HL-60 (cell line): Measurements from ENCODE around the gene SRPRA.

Source experiments
- DNase-seq, 2 experiments: peaks; one replicate each; pipeline ENCODE4 v3.0.0-alpha.2; 2010 to 2020; ENCODE audit warnings: low read depth in 1 of 2, low spot score in 1 of 2
- H3K27ac ChIP-seq: fragments of 250-450 bp; sonication (Bioruptor Pico); replicated peaks from 2 replicates; pipeline ENCODE4 v1.5.1; 2020; ENCODE audit warnings: mild to moderate bottlenecking, moderate library complexity
- H3K27me3 ChIP-seq: fragments of 250-450 bp; sonication (Bioruptor Pico); 2 replicates; pipeline ENCODE4 v1.5.1; 2021; ENCODE audit warnings: mild to moderate bottlenecking, moderate library complexity; ENCODE audit not compliant: insufficient read depth, poor library complexity, severe bottlenecking
- H3K4me3 ChIP-seq: replicated peaks from 2 replicates; pipeline ENCODE4 v1.5.1; 2011; ENCODE audit warnings: mild to moderate bottlenecking, control low read depth, low read length; ENCODE audit not compliant: insufficient read depth
- CTCF ChIP-seq: IDR thresholded peaks from one replicate; pipeline ENCODE4 v1.5.1; 2011; ENCODE audit warnings: low read length, control low read depth, inconsistent platforms; ENCODE audit not compliant: insufficient read depth
- GABPA ChIP-seq: IDR thresholded peaks from 2 replicates; pipeline ENCODE4 v1.6.1; 2012; ENCODE audit warnings: low read depth
- POLR2AphosphoS5 ChIP-seq: IDR thresholded peaks from 2 replicates; pipeline ENCODE4 v1.6.1; 2012; ENCODE audit warnings: low read depth
- SPI1 ChIP-seq: IDR thresholded peaks from 2 replicates; pipeline ENCODE4 v1.6.1; 2012; ENCODE audit warnings: low read depth, mild to moderate bottlenecking, borderline replicate concordance
- TF ChIP-seq, protein P1 (sequence below): IDR thresholded peaks from 2 replicates; pipeline ENCODE4 v1.6.1; 2012; ENCODE audit warnings: low read depth; ENCODE audit not compliant: insufficient replicate concordance

Gene SRPRA

DNA sequence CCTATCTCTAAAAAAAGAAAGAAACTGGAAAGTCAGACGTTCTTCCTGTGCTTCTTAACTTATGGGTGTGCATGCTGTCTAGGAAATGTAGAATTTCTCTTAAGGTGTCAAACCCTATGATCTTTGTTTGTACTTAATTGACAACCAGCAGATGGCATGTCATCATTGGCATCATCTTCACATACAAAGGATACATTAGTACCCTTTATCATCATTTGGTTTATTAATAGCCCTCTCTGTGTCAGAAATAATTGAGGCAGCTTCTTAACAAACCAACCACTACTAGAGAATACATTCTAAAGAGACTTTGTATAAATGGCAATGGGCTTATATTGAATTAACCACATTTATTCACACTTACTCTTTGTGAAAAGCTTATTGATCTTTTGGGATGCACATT lies 13.9 kb downstream of the SRPRA start:
- Histone ChIP-seq H3K27ac (no peak overlapping the region), H3K4me3 (no peak overlapping the region), H3K27me3 (no peaks in the 10 kb centered on the region)
- no peak for DNase-seq
- TF ChIP-seq, protein P1, sequence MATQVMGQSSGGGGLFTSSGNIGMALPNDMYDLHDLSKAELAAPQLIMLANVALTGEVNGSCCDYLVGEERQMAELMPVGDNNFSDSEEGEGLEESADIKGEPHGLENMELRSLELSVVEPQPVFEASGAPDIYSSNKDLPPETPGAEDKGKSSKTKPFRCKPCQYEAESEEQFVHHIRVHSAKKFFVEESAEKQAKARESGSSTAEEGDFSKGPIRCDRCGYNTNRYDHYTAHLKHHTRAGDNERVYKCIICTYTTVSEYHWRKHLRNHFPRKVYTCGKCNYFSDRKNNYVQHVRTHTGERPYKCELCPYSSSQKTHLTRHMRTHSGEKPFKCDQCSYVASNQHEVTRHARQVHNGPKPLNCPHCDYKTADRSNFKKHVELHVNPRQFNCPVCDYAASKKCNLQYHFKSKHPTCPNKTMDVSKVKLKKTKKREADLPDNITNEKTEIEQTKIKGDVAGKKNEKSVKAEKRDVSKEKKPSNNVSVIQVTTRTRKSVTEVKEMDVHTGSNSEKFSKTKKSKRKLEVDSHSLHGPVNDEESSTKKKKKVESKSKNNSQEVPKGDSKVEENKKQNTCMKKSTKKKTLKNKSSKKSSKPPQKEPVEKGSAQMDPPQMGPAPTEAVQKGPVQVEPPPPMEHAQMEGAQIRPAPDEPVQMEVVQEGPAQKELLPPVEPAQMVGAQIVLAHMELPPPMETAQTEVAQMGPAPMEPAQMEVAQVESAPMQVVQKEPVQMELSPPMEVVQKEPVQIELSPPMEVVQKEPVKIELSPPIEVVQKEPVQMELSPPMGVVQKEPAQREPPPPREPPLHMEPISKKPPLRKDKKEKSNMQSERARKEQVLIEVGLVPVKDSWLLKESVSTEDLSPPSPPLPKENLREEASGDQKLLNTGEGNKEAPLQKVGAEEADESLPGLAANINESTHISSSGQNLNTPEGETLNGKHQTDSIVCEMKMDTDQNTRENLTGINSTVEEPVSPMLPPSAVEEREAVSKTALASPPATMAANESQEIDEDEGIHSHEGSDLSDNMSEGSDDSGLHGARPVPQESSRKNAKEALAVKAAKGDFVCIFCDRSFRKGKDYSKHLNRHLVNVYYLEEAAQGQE: no peak
- TF ChIP-seq SPI1 (no peak), POLR2AphosphoS5 (no peak), CTCF (no peak), GABPA (no peak)

GRCh38 chr11:126253265-126253664 lies 15.4 kb downstream of the SRPRA start:
- no peak overlapping the region for H3K4me3 ChIP-seq
- no peak for DNase-seq
- H3K27ac ChIP-seq: no peak overlapping the region
- no peak for TF ChIP-seq POLR2AphosphoS5
- TF ChIP-seq, protein P1: no peak
- no peak for TF ChIP-seq GABPA
- TF ChIP-seq SPI1: no peak
- no peak for TF ChIP-seq CTCF
- H3K27me3 ChIP-seq: no peaks in the 10 kb centered on the region

GRCh38 chr11:126246636-126247035 lies 22.1 kb downstream of the SRPRA start:
- no peak for DNase-seq
- no peak overlapping the region for H3K27ac ChIP-seq
- TF ChIP-seq SPI1 (no peak), POLR2AphosphoS5 (no peak), GABPA (no peak), CTCF (no peak)
- TF ChIP-seq, protein P1: no peak

More at GRCh38 chr11:126246636-126247035, 22.1 kb downstream of the SRPRA start:
- H3K27me3 ChIP-seq: no peaks in the 10 kb centered on the region
- H3K4me3 ChIP-seq: no peak overlapping the region
